ENCODE data around the gene REV3L.

The REV3L gene

GRCh38 chr6:111270121-111270520, 212.9 kb downstream of the REV3L start:
- CTCF ChIA-PET = interaction anchor here (1.4 to 6.0 kb wide), 2 partner anchors 8 to 11 kb away, joined by 3 to 25 read pairs; a partner anchor contains a TSS
- POLR2A ChIA-PET = no interaction called here
- DNase-seq (ENCODE audit: extremely low spot score) = no peak
- no peak for TF ChIP-seq CTCF (IDR thresholded peaks at IDR 0.05; ENCODE audit: control extremely low read depth, extremely low read depth, low read depth, missing control alignments)

- ChIA-PET CTCF (interaction anchor here (6.0 kb wide), 1 partner anchor 10 kb away, joined by 25 read pairs; a partner anchor contains a TSS), POLR2A (interaction anchor here (0.6 kb wide), 1 partner anchor 495 kb away, joined by 3 read pairs; no protein-coding TSS in a partner anchor)
- DNase-seq (ENCODE audit: extremely low spot score) = no peak
- TF ChIP-seq CTCF (IDR thresholded peaks at IDR 0.05; ENCODE audit: control extremely low read depth, extremely low read depth, low read depth, missing control alignments) = no peak
Measured at GRCh38 chr6:111269401-111269970, 213.5 kb downstream of the REV3L start.

DNA sequence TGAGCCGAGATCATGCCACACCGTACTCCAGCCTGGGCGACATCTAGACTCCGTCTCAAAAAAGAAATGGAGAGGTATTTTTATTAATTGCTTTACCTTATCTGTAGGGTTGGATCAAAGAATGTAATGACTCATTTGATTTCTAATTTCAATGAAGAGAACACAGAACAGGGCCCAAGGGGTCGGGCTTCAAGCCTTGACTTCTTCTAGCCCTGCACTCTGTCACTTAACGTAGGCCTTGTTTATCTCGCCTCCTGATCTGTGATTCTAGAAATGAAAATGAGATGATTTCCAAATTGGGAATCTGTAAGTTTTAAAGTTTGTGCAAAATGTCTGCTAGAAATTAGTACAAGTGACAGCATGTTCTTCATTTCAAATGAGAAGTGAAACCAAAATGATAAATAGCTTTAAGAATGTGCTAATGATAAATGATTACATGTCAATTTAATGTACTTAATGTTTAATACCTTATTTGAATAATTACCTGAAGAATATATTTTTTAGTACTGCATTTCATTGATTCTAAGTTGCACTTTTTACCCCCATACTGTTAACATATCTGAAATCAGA, 215.2 kb downstream of the REV3L start:
- DNase-seq (ENCODE audit: extremely low spot score) = no peak
- CTCF ChIA-PET = interaction anchor here (1.5 to 6.0 kb wide), 2 partner anchors 9 to 10 kb away, joined by 3 to 25 read pairs; a partner anchor contains a TSS
- TF ChIP-seq CTCF (IDR thresholded peaks at IDR 0.05; ENCODE audit: control extremely low read depth, extremely low read depth, low read depth, missing control alignments) = no peak
- POLR2A ChIA-PET = interaction anchor here (0.7 kb wide), 1 partner anchor 215 kb away, joined by 4 read pairs; the partner anchor contains the start of gene REV3L

GRCh38 chr6:111266276-111266675, 216.7 kb downstream of the REV3L start:
- DNase-seq (ENCODE audit: extremely low spot score) = no peak
- TF ChIP-seq CTCF (IDR thresholded peaks at IDR 0.05; ENCODE audit: control extremely low read depth, extremely low read depth, low read depth, missing control alignments) = no peak
- CTCF ChIA-PET = interaction anchor here (1.1 to 1.2 kb wide), 2 partner anchors 22 to 256 kb away, joined by 3 read pairs; no protein-coding TSS in a partner anchor
- POLR2A ChIA-PET = no interaction called here

- DNase-seq (ENCODE audit: extremely low spot score) = no peak
- ChIA-PET POLR2A (no interaction called here), CTCF (interaction anchor here (1.1 to 1.2 kb wide), 3 partner anchors 22 to 255 kb away, joined by 3 to 5 read pairs (median 3); no protein-coding TSS in a partner anchor)
- TF ChIP-seq CTCF (IDR thresholded peaks at IDR 0.05; ENCODE audit: control extremely low read depth, extremely low read depth, low read depth, missing control alignments) = no peak
Measured at GRCh38 chr6:111265842-111266241, 217.2 kb downstream of the REV3L start.

GRCh38 chr6:111263837-111264236, 219.2 kb downstream of the REV3L start:
- no peak for DNase-seq (ENCODE audit: extremely low spot score)
- ChIA-PET CTCF (no interaction called here), POLR2A (no interaction called here)
- no peak for TF ChIP-seq CTCF (IDR thresholded peaks at IDR 0.05; ENCODE audit: control extremely low read depth, extremely low read depth, low read depth, missing control alignments)
